Measurements from ENCODE around the gene MAP3K5. TPM values are rescaled to one million over a fixed set of nuclear protein-coding genes. Genes with fewer than 3 reads are reported as not detected.

Gene MAP3K5
- total and polyA plus RNA-seq, 2 donors (not counting 1 experiment from before 2014, with no cell fraction given) = 10.9 to 62.6 TPM

DNA sequence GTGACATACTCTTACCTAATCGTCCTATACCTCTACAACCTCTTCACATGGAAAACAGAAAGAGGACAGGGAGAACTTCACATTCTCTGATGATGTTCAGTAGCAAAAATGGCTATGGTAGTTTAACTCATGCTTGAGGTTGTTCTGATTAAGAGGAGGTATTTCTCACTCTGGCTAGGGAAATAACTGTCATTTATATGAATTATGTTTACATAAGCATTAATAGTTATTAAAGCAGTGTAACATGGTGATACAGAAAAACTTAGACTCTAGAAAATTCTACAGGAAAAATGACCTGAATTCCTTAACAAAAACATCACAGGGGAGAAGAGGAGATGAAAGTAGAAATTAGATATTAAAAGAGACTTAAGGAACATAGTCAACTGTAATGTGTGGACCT, 57.3 kb downstream of the MAP3K5 start:
- H3K27me3 ChIP-seq (ENCODE audit: control insufficient read depth, insufficient read depth, low read length) = no peaks in the 10 kb centered on the region

GRCh38 chr6:136732889-136733288, 59.4 kb downstream of the MAP3K5 start:
- Histone ChIP-seq H3K27ac (ENCODE audit: insufficient read depth, low read length) (no peak overlapping the region), H2AFZ (ENCODE audit: low read length) (no peak overlapping the region), H3K9me3 (ENCODE audit: control insufficient read depth, insufficient read depth, low read depth, low read length) (no peaks in the 10 kb centered on the region), H3K27me3 (ENCODE audit: control insufficient read depth, insufficient read depth, low read length) (no peaks in the 10 kb centered on the region), H4K20me1 (ENCODE audit: control insufficient read depth, extremely low read depth, insufficient read depth, low read length) (no peaks in the 10 kb centered on the region), H3K4me2 (ENCODE audit: extremely low read depth, insufficient read depth, low read length) (no peak overlapping the region), H3K4me3 (replicated peaks in 1 of 4; ENCODE audit: control extremely low read depth in 1 of 4, insufficient read depth in 1 of 4, low read depth in 3 of 4, low read length in 4 of 4) (no peak overlapping the region), H3K4me1 (ENCODE audit: control insufficient read depth, extremely low read depth, insufficient read depth, low read length) (peaks cover 8% of the 10 kb centered on the region), H3K79me2 (ENCODE audit: control insufficient read depth, insufficient read depth, low read length) (peaks cover 17% of the 10 kb centered on the region), H3K36me3 (ENCODE audit: control insufficient read depth, insufficient read depth, low read length) (no peaks in the 10 kb centered on the region), H3K9ac (ENCODE audit: insufficient read depth, low read length) (no peak overlapping the region)
- DNase-seq (ENCODE audit: low read depth in 2 of 2) = no peak
- TF ChIP-seq EZH2 (IDR thresholded peaks at IDR 0.05; ENCODE audit: low read length, missing control alignments) = no peak
- TF ChIP-seq, protein P1, sequence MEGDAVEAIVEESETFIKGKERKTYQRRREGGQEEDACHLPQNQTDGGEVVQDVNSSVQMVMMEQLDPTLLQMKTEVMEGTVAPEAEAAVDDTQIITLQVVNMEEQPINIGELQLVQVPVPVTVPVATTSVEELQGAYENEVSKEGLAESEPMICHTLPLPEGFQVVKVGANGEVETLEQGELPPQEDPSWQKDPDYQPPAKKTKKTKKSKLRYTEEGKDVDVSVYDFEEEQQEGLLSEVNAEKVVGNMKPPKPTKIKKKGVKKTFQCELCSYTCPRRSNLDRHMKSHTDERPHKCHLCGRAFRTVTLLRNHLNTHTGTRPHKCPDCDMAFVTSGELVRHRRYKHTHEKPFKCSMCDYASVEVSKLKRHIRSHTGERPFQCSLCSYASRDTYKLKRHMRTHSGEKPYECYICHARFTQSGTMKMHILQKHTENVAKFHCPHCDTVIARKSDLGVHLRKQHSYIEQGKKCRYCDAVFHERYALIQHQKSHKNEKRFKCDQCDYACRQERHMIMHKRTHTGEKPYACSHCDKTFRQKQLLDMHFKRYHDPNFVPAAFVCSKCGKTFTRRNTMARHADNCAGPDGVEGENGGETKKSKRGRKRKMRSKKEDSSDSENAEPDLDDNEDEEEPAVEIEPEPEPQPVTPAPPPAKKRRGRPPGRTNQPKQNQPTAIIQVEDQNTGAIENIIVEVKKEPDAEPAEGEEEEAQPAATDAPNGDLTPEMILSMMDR (conservative IDR thresholded peaks at IDR 0.05 in 1 of 2, IDR thresholded peaks at IDR 0.05 in 1 of 2; ENCODE audit: low read depth in 1 of 2, low read length in 2 of 2) = no peak

More for the DNA sequence above, 57.3 kb downstream of the MAP3K5 start:
- TF ChIP-seq, protein P1 (conservative IDR thresholded peaks at IDR 0.05 in 1 of 2, IDR thresholded peaks at IDR 0.05 in 1 of 2; ENCODE audit: low read depth in 1 of 2, low read length in 2 of 2) = no peak
- TF ChIP-seq EZH2 (IDR thresholded peaks at IDR 0.05; ENCODE audit: low read length, missing control alignments) = no peak
- H3K79me2 ChIP-seq (ENCODE audit: control insufficient read depth, insufficient read depth, low read length) = peaks cover 24% of the 10 kb centered on the region
- H3K4me2 ChIP-seq (ENCODE audit: extremely low read depth, insufficient read depth, low read length) = no peak overlapping the region
- H3K9me3 ChIP-seq (ENCODE audit: control insufficient read depth, insufficient read depth, low read depth, low read length) = no peaks in the 10 kb centered on the region
- no peaks in the 10 kb centered on the region for H3K36me3 ChIP-seq (ENCODE audit: control insufficient read depth, insufficient read depth, low read length)
- no peak for DNase-seq (ENCODE audit: low read depth in 2 of 2)
- H2AFZ ChIP-seq (ENCODE audit: low read length) = no peak overlapping the region
- H4K20me1 ChIP-seq (ENCODE audit: control insufficient read depth, extremely low read depth, insufficient read depth, low read length) = no peaks in the 10 kb centered on the region
- H3K27ac ChIP-seq (ENCODE audit: insufficient read depth, low read length) = no peak overlapping the region
- H3K4me1 ChIP-seq (ENCODE audit: control insufficient read depth, extremely low read depth, insufficient read depth, low read length) = peaks cover 7% of the 10 kb centered on the region
- no peak overlapping the region for H3K9ac ChIP-seq (ENCODE audit: insufficient read depth, low read length)
- H3K4me3 ChIP-seq (replicated peaks in 1 of 4; ENCODE audit: control extremely low read depth in 1 of 4, insufficient read depth in 1 of 4, low read depth in 3 of 4, low read length in 4 of 4) = no peak overlapping the region

DNA sequence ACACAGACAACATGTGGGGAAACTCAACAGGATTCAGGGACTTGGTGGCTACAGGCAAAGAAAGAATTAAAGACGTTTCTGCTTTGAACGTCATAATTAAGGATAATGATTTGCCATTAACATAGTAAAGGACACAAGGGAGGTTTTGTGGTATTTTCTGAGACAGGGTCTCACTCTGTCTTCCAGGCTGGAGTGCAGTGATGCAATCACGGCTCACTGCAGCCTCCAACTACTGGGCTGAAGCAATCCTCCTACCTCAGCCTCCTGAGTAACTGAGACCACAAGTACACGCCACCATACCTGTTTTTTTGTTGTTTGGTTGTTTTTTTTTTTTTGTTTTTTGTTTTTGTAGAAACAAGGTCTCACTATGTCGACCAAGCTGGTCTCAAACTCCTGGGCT, 62.4 kb downstream of the MAP3K5 start:
- Histone ChIP-seq H3K27me3 (ENCODE audit: control insufficient read depth, insufficient read depth, low read length) (no peaks in the 10 kb centered on the region), H3K36me3 (ENCODE audit: control insufficient read depth, insufficient read depth, low read length) (no peaks in the 10 kb centered on the region), H4K20me1 (ENCODE audit: control insufficient read depth, extremely low read depth, insufficient read depth, low read length) (no peaks in the 10 kb centered on the region), H3K9me3 (ENCODE audit: control insufficient read depth, insufficient read depth, low read depth, low read length) (no peaks in the 10 kb centered on the region), H3K79me2 (ENCODE audit: control insufficient read depth, insufficient read depth, low read length) (peaks cover 16% of the 10 kb centered on the region), H3K9ac (ENCODE audit: insufficient read depth, low read length) (no peak overlapping the region), H3K4me2 (ENCODE audit: extremely low read depth, insufficient read depth, low read length) (no peak overlapping the region), H3K4me1 (ENCODE audit: control insufficient read depth, extremely low read depth, insufficient read depth, low read length) (peaks cover 3% of the 10 kb centered on the region), H3K27ac (ENCODE audit: insufficient read depth, low read length) (no peak overlapping the region), H2AFZ (ENCODE audit: low read length) (no peak overlapping the region), H3K4me3 (replicated peaks in 1 of 4; ENCODE audit: control extremely low read depth in 1 of 4, insufficient read depth in 1 of 4, low read depth in 3 of 4, low read length in 4 of 4) (no peak overlapping the region)
- DNase-seq (ENCODE audit: low read depth in 2 of 2) = no peak
- TF ChIP-seq EZH2 (IDR thresholded peaks at IDR 0.05; ENCODE audit: low read length, missing control alignments) = no peak
- TF ChIP-seq, protein P1 (conservative IDR thresholded peaks at IDR 0.05 in 1 of 2, IDR thresholded peaks at IDR 0.05 in 1 of 2; ENCODE audit: low read depth in 1 of 2, low read length in 2 of 2) = no peak
